Measurements from ENCODE around the gene ARL6IP6. TPM values are rescaled to one million over a fixed set of nuclear protein-coding genes. Genes with fewer than 3 reads are reported as not detected.

ARL6IP6 gene
- total RNA-seq, 2 donors from 2014 or later: 18.9 to 32.2 TPM

GRCh38 chr2:152792974-152793373, 74.6 kb downstream of the ARL6IP6 start:
- Histone ChIP-seq H3K27me3 (replicated peaks; ENCODE audit: insufficient read depth) (no peaks in the 10 kb centered on the region), H3K9me3 (no peaks in the 10 kb centered on the region), H3K36me3 (no peaks in the 10 kb centered on the region), H3K4me3 (no peak overlapping the region), H3K4me1 (replicated peaks) (no peaks in the 10 kb centered on the region), H3K27ac (no peak overlapping the region)
- intact Hi-C loops (cut with DNase I): no loop called here
- DNase-seq (ENCODE audit: low spot score): no peak
- 71% methylated on average over 4 of the region's 4 CpGs for WGBS
- TF ChIP-seq POLR2A (IDR thresholded peaks at IDR 0.05): no peak
- no peak for TF ChIP-seq CTCF (IDR thresholded peaks at IDR 0.05)
- no peak for TF ChIP-seq POLR2AphosphoS5 (IDR thresholded peaks at IDR 0.05)

- DNase-seq (ENCODE audit: low spot score): no peak
- no peaks in the 10 kb centered on the region for H3K4me1 ChIP-seq (replicated peaks)
- H3K27me3 ChIP-seq (replicated peaks; ENCODE audit: insufficient read depth): no peaks in the 10 kb centered on the region
- H3K27ac ChIP-seq: no peak overlapping the region
- TF ChIP-seq POLR2AphosphoS5 (IDR thresholded peaks at IDR 0.05): no peak
- TF ChIP-seq POLR2A (IDR thresholded peaks at IDR 0.05): no peak
- TF ChIP-seq CTCF (IDR thresholded peaks at IDR 0.05): no peak
- no peaks in the 10 kb centered on the region for H3K9me3 ChIP-seq
- H3K4me3 ChIP-seq: no peak overlapping the region
- intact Hi-C loops (cut with DNase I): no loop called here
- no peaks in the 10 kb centered on the region for H3K36me3 ChIP-seq
- 64% methylated on average over 1 of the region's 1 CpG for WGBS
Measured at GRCh38 chr2:152796941-152797340, 78.5 kb downstream of the ARL6IP6 start.

GRCh38 chr2:152804687-152805408, 86.4 kb downstream of the ARL6IP6 start:
- Histone ChIP-seq H3K36me3 (no peaks in the 10 kb centered on the region), H3K9me3 (no peaks in the 10 kb centered on the region), H3K27ac (no peak overlapping the region), H3K27me3 (replicated peaks; ENCODE audit: insufficient read depth) (no peaks in the 10 kb centered on the region), H3K4me3 (no peak overlapping the region), H3K4me1 (replicated peaks) (no peaks in the 10 kb centered on the region)
- no peak for DNase-seq (ENCODE audit: low spot score)
- intact Hi-C loops (cut with DNase I): no loop called here
- no peak for TF ChIP-seq POLR2AphosphoS5 (IDR thresholded peaks at IDR 0.05)
- no peak for TF ChIP-seq POLR2A (IDR thresholded peaks at IDR 0.05)
- TF ChIP-seq CTCF (IDR thresholded peaks at IDR 0.05): no peak
- WGBS: 97% methylated on average over 29 of the region's 29 CpGs

- WGBS: 92% methylated on average over 3 of the region's 3 CpGs
- Histone ChIP-seq H3K9me3 (no peaks in the 10 kb centered on the region), H3K36me3 (no peaks in the 10 kb centered on the region), H3K27ac (no peak overlapping the region), H3K4me1 (replicated peaks) (no peaks in the 10 kb centered on the region), H3K27me3 (replicated peaks; ENCODE audit: insufficient read depth) (no peaks in the 10 kb centered on the region), H3K4me3 (no peak overlapping the region)
- intact Hi-C loops (cut with DNase I): no loop called here
- TF ChIP-seq CTCF (IDR thresholded peaks at IDR 0.05) (no peak), POLR2A (IDR thresholded peaks at IDR 0.05) (no peak)
- no peak for DNase-seq (ENCODE audit: low spot score)
Measured at GRCh38 chr2:152811916-152812315, 93.5 kb downstream of the ARL6IP6 start.

Other genes with a start within 250 kb of the ARL6IP6 start
- 10 to 100 TPM; 82.6 to 97.9 TPM for gene PRPF40A, start 1.2 kb upstream of the ARL6IP6 start, total RNA-seq